NOMO-1 (cell line): ENCODE measurements around the gene INSYN2A.

Experiments used
- DNase-seq, 2 experiments: peaks; one replicate each; lab custom pipeline; 2025; ENCODE audit not compliant: unreplicated experiment in 2 of 2; lab: John Stamatoyannopoulos, UW

Gene INSYN2A

DNA sequence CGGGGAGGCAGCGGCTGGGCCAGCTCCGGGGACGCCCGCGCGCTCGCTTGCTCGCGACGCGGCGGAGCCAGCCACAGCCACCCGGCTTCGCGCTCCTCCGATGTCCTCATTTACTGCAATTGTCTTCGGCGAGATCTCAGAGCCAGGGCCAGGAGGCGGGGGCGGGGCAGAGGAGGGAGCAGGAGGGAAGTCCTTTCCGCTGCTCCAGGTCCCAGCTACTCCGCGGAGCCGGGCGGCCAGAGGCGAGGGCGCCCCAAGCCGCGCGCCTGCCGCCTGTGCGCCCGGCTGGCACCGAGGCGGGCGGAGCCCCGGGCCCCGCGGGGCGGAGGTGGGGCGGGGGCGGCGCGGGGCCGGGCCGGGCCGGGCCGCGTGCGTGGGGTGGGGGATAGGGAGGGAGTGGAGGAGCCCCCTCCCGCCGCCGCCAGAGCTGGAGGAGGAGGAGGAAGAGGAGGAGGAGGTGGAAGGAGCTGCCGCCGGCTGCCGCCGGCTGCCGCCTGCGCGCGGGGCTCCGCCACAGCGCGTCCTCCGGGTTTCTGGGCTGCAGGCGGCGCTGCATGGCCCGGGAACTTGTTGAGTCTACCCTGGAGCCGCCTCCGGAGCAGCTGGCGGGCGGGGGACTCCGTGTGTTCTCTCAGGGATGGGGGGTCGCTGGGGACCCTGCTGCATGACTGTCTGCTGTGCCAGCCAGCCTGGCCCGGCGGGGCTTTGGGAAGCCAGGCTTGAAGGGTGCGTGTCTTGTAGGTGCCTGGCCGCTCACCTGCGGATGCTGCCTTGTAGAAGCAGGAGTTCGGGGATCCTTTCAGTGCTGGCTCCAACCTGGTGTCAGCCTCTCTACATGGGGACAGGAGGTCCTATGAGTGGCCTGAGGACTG lies at the start of gene INSYN2A:
Gene INSYN2A (minus strand): TSS at position 310 of the 872 bp plus-strand sequence. CDS start 20,196 bp downstream, outside the sequence.
- DNase-seq = no peak

- no peak for DNase-seq
Measured at GRCh38 chr10:127245456-127245855, 49.1 kb upstream of the INSYN2A start.

GRCh38 chr10:127243490-127244272 lies 47.3 kb upstream of the INSYN2A start:
- no peak for DNase-seq

DNA sequence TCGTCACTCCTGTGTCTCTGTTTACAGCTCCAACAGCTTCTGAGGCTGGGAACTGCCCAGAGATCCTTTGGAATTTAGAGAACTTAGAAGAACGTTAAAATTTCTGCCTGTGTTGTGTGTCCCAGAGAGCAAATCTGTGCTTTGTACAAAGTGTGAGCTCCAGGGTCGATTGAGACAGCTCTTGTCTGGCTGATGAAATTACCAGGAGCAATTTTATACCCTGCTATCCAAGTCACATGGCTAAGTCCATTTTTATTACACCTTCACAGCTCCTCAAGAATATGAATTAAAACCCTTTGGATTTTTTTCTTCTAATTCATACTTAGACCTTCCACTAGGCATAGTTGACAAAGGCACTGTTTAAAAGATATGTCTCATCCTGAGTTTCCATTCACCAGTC lies 46.5 kb upstream of the INSYN2A start:
- DNase-seq = no peak

GRCh38 chr10:127236266-127236665 lies 39.9 kb upstream of the INSYN2A start:
- no peak for DNase-seq

GRCh38 chr10:127234306-127234800 lies 38.0 kb upstream of the INSYN2A start:
- DNase-seq = no peak

DNA sequence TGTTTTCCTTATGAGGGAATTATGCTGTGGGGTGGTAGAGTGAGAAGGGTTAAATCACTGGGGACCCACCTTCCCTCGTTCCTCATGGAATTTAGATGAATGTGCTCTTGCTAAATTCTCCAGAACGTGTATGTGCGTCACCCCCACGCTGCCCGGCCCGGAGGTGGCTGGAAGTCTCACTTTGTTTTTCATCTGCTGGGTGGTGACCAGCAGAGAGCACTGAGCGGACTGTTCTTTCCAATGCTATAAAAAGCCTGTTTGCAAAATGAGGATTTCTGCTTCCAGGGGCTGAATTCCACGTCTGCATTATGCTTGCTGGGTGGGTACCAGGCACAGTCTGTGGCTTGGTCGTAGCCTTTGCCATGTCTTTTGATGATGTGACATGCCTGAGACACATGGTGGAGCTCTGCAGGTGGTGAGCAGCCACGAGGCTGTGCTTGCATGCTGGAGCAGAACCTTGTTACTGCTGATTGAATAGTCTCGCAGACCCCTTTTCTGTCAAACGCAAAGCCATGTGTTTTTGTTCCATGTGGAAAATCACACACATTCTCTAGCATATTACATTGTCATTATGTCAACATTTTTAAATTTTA lies 31.9 kb upstream of the INSYN2A start:
- no peak for DNase-seq

DNA sequence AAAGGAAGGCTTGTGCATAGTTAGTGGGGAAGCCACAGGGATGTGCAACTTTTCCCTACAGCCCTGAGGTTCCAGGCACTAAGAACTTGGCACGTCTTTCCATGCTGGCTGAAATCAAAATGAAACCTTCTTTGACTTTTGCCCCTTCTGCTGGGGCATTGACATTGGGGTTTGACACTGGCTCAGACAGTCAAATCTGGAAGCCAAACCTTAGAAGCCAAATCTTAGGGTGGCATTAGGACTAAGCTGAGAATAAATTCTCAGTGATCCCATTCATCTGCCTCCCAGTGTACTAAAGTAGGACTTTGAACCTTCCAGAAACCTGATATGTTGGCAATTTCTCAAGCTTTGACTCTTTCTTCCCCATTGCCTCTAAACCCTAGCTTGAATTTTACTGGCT lies 31.3 kb upstream of the INSYN2A start:
- no peak for DNase-seq

GRCh38 chr10:127227027-127227426 lies 30.6 kb upstream of the INSYN2A start:
- no peak for DNase-seq

GRCh38 chr10:127221281-127221680 lies 24.9 kb upstream of the INSYN2A start:
- DNase-seq = no peak

DNA sequence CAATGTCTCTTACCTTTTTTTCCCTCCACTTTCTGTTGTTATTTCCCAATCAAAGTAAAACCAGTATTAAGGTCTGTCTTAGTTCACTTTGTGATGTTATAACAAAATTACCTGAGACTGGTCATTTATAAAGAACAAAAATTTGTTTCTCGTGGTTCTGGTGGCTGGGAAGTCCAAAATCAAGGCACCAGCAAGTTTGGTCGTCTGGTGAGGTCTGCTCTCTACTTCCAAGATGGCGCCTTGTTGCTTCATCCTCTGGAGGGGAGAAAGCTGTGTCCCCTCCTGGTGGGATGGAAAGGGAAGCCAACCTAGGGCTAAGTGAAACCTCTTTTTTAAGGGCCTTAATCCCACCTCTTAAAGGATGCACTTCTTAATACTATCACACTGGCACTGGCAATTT lies 22.3 kb upstream of the INSYN2A start:
- no peak for DNase-seq

GRCh38 chr10:127216786-127217185 lies 20.4 kb upstream of the INSYN2A start:
- DNase-seq = no peak

- DNase-seq = no peak
Measured at GRCh38 chr10:127216274-127216673, 19.9 kb upstream of the INSYN2A start.

GRCh38 chr10:127215866-127216265 lies 19.5 kb upstream of the INSYN2A start:
- no peak for DNase-seq

DNA sequence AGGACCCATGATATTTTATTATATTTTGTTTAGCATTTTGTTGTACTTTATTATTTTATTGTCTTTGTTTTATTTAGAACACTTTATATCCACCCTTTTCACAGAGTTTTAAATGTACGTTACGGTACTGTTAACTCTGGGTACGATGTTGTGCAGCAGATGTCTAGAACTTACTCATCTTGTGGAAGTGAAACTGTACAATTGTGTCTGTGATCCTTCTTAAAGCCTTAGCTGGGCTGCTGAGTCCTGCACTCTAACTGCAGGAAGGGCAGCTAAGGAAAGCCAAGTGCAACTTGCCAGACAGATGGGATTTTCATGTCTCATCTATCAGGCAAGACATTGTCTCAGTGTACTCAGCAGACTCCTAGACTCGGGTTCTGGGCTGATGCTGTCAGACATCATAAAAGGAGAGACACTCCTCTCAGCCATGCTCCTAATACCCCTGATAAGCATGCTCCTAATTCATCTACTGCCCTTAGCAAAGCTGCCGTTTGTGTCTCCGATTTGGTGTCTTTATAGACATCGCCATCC lies 14.6 kb upstream of the INSYN2A start:
- no peak for DNase-seq

GRCh38 chr10:127207081-127207480 lies 10.7 kb upstream of the INSYN2A start:
- no peak for DNase-seq

DNA sequence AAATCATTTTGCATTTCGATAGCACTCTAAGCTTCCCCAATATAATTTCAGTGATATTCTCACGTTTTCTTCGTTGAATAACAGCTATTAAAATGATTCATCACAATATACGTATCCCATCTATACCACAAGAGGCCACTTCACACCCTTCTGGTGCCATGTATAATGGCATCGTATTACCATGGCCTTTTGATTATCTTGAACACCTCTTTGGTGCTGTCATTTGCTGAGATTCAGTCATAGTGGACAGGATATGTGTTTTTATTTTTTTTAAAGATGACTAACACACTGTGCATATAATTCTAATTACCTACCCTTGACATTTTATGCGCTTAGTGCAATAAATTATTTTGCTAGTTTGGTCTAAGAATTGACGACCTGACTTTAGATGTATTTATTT lies 6.7 kb upstream of the INSYN2A start:
- DNase-seq = no peak

- no peak for DNase-seq
Measured at GRCh38 chr10:127200646-127201045, 4.3 kb upstream of the INSYN2A start.

- no peak for DNase-seq
Measured at GRCh38 chr10:127198721-127199120, 2.3 kb upstream of the INSYN2A start.

DNA sequence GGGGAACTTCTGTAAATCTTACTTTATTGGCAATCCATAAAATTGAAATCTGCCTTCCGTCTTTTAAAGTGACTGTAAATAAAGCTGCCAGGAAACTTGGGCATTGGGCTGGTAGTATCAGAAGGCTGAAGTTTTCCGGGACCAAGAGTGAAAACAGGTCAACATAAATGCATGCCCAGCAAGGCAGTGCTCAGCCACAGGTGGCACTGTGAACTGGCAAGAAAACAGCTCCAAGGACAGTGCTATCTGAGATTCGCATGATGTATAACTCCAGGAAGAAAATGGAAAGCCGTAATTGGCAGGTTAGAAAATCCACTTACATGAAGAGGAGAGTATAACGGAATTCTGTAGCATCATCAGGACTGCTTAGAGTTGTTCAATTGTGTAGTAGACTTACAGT lies 1.9 kb upstream of the INSYN2A start:
- no peak for DNase-seq

DNA sequence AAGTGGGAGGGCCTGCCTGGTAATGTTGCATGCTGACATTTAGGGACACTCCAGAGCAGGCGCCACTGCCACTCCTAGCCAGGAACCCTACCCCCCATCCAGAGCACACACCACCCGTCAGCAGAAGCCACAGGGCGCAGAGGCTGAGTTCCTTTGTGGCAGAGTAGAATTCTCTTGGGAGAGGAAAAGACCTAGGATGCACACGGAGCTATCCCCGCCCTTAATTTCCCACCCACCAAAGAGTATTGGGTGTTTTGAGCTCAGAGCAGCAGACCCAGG lies 702 bp upstream of the INSYN2A start:
- DNase-seq = no peak
